Sciatic nerve (tissue), 2 donors: Measurements from ENCODE around the gene CDK5RAP1. TPM values are rescaled to one million over a fixed set of nuclear protein-coding genes. Genes with fewer than 3 reads are reported as not detected.
A peak's percentile ranks its signal among the peaks of the same experiment; 100 is the strongest.
"Not testable (repeated sequence)": the region's sequence is repeated elsewhere in the genome, so short reads cannot be mapped to it uniquely, and the experiment has no call there.

Experiments
- ATAC-seq: fragments of 200-7000 bp; cut with Tn5 transposase; one replicate; pipeline ENCODE4 v1.9.1; 2020; ENCODE audit warnings: mild to moderate bottlenecking, moderate library complexity
- DNase-seq: peaks from one replicate; pipeline ENCODE4 v3.0.0-alpha.2; 2020; ENCODE audit warnings: low spot score
- intact Hi-C: fragments of 100-400 bp; cut with DNase I; formaldehyde crosslinking; loops from one replicate; pipeline ENCODE4 v1.14.2; 2022
- total RNA-seq: library from RNA; stranded (reverse); fragmentation: NEBNext Ultra II Directional; extraction: Animal tissue kit (Norgen Biotek cat#: 25700); gene quantifications from one replicate; pipeline ENCODE4 v1.2.1, GENCODE V29; 2021
- donor health status: DM: no; HTN: no; CAD: no.
- donor health status: DM: no; HTN: no; CAD: no.

Gene CDK5RAP1
- total RNA-seq, 1 donor from 2014 or later = 27.4 TPM

DNA sequence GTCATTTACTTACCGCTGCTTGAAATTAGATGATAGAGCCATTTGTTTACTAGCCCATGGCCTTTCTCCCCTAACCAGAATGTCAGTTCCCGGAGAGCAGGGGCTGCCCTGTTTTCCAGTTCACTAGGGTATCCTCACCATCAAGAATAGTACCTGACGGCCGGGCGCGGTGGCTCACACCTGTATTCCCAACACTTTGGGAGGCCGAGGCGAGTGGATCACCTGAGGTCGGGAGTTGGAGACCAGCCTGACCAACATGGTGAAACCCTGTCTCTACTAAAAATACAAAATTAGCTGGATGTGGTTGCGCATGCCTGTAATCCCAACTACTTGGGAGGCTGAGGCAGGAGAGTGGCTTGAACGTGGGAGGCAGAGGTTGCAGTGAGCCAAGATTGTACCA lies 22.6 kb upstream of the CDK5RAP1 start:
- ATAC-seq, DNase-seq, intact Hi-C loops: not testable (repeated sequence)

DNA sequence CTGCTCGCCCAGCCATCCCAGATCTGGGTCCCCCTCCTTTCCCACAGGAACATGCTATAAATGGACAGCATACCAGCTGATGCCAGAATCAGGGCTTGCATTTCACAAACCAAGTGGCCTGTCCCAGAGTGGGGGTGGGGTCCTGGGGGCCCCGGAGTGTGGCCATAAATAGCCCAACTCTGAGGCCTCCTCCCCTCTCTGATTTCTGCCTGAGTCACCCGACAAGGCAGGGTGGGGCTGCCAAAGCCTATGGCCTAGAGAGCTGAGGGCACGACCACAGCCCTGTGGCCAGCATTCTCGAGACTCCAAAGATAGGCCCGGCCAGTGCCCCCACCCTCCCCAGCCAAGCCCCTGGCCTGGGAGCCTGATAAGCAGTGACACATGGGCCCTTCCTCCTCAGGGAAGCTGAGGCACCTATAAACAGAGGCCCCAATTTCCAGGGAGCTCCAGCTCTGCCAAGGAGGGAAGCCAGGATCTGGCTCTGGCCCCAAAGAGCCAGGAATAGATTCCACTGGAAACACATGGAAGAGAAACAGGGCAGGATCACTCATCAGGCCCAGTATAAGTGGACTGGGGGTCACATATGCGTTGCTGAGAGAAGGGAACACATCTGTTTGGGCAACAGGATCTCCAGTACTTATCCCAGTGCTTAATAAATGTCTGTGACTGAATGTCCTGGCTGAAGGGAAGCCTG lies 22.0 kb upstream of the CDK5RAP1 start:
- intact Hi-C loops = no loop called here
- ATAC-seq = peak; percentile 82
- no peak for DNase-seq

DNA sequence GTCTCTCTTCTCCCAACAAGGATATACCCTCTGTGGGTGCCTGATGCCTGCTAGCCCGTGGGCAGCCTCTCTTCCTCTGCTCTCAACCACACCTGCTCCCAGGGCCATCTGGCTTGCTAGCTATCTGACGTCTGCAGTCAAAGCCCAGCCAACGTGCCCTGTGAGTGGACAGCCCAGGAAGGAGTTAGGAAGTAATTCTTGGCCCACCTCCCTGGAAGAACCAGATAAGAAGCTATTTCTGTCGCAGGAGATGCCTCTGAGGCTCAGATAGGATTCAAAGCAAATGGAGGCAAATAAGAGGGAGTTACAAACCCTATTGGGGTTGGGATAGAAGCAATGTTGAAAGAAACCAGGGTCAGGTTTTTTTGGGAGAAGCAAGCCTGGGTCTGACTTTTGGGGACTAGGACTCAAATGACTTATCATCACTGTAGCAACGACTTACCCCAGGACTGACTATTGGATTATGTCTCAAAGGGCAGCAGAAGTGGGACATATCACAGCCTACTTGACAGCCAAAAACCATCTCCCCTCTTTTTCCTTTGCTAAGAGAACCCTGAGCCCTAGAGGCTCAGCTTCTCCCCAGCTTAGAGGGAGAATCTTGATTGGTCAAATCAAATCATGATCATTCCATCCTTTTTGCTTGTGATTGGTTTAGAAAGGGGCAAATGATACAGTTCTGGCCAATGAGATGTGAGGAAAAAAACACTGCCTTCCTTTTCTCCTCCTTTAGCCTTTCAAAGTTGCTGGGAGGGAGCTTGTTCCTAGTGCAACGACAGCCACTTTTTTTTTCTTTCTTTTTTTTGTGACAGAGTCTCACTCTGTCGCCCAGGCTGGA lies 18.0 kb upstream of the CDK5RAP1 start:
- no peak for DNase-seq
- intact Hi-C loops = no loop called here
- no peak for ATAC-seq

DNA sequence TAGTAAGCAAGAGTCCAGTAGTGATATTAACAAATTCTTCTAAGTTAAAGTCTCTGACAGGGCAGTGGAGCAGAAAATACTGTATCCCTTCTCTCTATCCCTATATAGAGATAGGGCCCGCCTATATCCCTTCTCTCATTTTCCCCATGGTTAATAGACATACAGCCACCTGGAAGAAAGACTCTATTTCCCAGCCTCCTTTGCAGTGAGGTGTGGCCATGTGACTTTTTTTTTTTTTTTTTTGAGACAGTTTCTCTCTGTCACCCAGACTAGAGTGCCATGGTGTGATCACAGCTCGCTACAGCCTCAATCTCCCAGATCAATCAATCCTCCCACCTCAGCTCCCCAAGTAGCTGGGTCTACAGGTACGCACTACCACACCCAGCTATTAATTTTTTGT lies 16.7 kb upstream of the CDK5RAP1 start:
- intact Hi-C loops = no loop called here
- ATAC-seq = no peak
- no peak for DNase-seq

DNA sequence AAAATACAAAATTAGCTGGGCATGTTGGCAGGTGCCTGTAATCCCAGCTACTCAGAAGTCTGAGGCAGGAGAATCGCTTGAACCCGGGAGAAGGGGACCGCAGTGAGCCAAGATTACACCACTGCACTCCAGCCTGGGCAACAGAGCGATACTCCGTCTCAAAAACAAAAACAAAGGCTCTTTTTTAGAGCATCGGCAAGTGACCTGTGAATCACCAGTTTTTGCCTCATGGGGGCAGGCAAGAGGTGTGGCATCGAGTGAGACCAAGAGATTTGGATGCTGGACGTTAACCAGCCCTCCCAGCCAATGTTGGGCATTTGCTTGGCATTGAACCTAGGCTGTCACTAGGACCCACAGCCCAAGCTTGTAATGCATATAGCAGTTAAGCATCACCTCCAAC lies 14.6 kb upstream of the CDK5RAP1 start:
- ATAC-seq (peak; percentile 65), DNase-seq (no peak)
- intact Hi-C loops = no loop called here

DNA sequence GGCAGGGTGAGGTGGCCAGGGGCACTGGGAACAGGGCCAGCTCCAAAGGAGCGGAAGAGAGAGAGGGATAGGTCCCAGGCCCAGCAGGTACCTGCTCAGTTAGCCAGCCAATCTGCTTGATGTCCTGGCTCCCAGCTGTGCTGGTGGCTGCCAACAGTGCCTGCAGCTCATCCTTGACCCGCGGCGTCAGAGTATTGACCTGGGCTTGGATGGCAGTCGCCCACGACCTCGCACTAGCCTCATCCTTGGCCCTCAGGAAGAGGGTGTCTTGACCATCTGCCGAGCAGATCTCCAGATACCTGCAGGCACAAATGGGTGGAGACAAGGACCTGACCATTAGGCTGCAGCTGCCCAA lies 11.1 kb upstream of the CDK5RAP1 start:
- ATAC-seq (no peak), DNase-seq (no peak)
- intact Hi-C loops = no loop called here

DNA sequence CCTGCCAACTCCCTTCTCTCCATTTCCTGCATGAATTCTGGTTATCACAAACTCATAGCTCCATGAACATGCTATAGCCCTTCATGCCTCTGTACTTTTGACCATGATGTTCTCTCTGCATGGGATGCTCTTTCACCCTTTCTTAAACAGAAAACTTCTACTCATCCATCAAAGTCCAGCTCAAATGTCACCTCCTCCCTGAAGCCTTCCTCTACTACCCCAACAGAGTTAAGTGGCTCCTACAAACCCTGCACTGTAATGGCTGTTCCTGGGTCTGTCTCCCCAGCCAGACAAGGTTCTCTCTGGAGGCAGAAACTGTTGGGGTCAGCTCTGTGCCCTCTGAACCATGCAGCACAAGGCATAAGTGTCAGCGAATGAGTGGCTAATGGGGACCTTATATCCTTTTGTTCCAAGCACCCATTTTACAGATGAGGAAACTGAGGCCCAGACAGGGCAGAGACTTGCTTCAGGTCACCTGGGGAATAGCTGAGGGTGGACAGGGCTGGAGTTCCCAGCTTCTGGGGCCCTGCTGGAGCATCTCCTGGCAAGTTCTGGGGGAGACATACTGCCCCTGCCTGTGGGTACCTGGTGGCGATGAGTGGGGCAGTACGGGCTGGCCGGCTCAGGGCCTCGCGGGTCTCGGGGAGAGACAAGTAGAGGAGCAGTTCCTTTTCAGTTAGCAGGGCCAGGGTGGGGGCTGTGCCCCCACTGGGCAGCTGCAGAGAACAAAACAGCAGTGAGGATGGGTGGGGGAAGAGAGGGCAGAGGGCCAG lies 10.6 kb upstream of the CDK5RAP1 start:
- DNase-seq (no peak), ATAC-seq (no peak)
- intact Hi-C loops = no loop called here

DNA sequence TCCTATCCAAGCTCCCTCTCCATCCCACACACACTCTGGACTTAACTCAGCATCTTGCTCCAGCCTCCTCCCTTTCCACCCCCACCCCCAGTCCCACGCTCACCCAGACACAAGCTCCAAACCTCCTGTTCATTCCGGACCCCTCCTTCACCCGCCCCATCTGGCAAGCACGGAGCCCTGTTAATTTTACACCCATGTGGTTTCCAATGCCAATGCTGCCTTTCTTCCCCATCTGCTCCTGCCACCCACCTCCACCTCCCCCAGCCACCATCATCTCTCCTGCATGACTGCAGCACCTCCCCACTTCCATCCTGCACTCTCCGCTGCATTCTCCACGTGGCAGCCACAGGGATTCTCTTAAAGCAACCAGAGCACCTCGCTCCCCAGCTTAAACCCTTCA lies 9.9 kb upstream of the CDK5RAP1 start:
- intact Hi-C loops = no loop called here

DNA sequence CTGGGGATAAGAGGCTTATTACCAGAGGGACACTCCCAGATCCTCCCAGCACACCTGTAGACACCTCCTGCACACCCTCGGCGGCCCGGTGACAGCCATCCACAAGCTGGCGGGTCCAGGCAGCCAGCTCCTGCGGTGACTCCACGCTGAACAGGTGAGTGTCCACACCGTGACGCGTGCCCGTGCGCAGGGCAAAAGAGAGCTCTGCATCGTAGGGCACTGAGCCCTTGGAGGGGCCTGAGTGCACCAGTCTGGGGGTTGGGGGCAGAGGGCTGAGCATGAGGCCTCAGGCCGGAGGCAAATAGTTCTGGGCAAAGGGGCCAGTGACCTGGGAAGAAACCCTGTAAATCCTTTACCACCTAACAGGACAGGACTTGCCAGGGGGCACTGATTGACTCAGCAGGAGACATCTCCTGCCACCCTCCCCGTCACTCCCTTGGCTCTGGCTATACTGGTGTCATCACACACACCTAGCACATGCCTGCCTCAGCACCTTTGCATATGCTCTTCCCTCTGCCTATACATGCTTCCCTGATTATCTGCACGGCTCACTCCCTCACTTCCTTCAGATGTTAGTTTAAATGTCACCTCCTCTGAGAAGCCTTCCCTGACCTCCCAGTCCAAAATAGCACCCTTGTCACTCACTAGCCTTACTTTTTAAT lies 8.9 kb upstream of the CDK5RAP1 start:
- DNase-seq = no peak
- peak; percentile 29 for ATAC-seq
- intact Hi-C loops = no loop called here

More for the DNA sequence above, 9.9 kb upstream of the CDK5RAP1 start:
- DNase-seq (no peak), ATAC-seq (no peak)

DNA sequence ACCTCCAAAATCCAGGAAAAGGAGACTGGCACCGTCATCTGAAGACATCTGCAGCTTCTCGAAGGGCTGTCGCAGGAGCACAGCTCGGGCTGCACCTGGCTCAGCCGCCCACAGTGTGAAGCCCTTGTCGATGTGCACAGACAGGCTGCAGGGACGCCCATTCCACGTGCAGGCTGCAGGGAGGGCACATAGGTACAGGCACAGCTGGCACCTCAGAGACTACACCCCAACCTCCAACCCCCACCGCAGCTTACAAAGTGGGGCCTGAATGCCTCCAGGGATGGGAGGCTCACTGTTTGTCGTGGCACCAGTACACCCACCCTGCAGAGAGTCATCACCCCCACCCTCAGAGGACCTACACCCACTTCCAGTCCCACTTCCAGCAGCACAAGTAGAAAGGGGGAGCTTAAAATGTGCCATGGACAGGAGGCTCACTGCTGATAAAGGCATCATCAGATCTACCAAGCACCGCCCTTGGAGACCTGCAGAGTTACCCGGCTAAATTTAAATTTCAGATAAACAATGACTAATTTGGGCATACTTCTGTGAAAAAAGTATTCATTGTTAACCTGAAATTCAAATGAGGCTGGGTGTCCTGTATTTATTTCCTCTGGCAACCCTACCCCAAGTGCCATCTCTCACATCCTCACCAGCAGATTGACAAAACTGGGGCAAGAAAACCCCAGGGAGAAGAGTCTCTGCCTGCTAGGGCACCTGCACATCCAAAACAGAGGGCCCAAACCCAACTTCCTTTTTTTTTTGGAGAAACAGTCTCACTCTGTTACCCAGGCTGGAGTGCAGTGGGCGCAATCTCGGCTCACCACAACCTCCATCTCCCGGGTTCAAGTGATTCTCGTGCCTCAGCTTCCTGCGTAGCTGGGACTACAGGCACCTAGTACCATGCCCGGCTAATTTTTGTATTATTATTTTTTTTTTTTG lies 7.7 kb upstream of the CDK5RAP1 start:
- no peak for ATAC-seq
- DNase-seq = no peak
- intact Hi-C loops = no loop called here

DNA sequence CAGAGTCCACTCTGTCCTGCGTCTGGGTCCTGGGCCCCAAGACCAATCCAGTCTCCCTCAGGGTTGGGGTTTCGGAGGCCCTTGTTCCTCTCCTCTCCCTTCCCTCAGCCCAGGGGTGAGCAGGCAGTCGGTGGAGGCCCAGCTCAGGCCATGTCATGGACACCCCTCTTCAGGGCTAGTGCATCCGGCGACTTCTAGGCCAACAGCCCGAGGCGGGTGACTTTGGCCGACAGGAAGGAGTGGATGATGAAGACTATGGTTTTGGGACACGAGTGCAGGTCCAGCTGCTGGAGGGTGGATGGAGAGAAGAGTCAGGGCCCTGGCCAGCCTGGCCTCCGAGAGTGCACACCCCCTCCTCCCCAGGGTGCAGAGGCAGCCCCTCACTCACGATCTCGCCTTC lies 7.0 kb upstream of the CDK5RAP1 start:
- intact Hi-C loops = no loop called here
- ATAC-seq (no peak), DNase-seq (no peak)

DNA sequence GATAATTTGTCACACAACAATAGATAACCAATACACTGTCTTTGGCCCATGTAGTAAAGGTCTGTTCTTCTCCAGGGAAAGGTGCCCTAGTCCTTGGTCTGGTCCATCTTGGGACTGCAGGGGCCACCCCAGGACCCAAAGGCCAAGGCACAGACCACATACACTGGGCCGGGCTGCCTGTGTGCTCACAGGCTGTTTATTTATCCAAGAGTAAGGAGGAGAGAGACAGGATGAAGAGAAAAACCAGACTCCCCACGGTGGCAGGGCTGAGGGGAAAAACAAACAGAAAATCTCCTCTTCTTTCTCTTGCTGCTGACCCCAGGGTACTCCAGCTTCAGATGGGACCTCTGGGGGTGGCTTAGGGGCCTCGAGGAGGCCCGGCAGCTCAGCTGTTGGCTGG lies 6.5 kb upstream of the CDK5RAP1 start:
- intact Hi-C loops = no loop called here
- ATAC-seq (no peak), DNase-seq (no peak)

DNA sequence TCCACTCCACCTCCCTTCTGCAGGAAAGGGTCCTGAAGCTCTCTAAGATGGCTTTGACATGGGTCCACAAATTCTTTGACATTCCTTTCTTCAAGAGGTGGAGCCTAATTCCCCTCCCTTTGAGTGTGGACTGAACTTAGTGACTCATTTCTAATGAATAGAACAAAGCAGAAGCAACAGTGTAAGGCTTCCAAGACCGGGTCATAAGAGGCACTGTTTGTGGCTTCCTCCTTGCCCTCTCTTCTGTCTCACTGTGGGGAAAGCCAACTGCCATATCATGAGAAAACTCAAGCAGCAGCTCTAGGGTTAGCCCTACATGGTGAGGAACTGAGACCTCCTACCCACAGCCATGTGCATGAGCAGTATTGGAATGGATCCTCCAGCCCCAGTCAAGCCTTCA lies 5.9 kb upstream of the CDK5RAP1 start:
- intact Hi-C loops = no loop called here
- DNase-seq = no peak
- ATAC-seq = no peak

DNA sequence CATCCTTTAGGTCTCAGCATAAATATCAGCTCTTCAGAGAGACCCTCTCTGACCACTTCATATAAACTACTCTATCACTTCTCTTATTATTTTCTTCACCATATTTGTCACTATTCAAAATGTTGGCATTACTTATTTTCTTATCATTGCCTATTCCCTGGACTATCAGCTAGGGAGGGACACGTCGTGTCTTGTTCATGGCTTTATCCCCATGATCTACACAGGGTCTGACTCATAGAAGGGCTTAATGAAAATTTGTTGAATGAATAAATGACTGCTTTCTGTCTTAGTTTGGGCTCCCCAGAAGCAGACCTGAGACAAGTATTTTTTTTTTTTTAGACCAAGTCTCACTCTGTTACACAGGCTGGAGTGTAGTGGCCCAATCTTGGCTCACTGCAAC lies 3.0 kb upstream of the CDK5RAP1 start:
- DNase-seq = no peak
- intact Hi-C loops = no loop called here
- no peak for ATAC-seq

DNA sequence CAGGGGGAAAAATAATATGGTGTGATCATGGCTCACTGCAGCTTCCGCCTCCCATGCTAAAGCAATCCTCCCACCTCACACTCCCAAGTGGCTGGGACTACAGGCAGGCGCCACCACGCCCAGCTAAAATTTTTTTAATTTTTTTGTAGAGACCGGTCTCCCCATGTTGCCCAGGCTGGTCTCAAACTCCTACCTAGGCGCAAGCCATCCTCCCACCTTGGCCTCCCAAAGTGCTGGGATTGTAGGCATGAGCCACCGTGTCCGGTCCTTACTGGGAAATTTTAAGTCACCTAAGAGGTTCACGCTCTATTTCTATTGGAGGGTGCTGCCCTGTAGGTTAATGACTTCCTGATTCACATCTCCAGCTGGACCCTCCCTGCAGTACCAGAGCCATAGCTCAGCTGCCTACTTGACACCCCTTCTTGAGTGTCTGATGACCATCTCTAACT lies 626 bp upstream of the CDK5RAP1 start:
- ATAC-seq = peak; percentile 49
- intact Hi-C loops = no loop called here

DNA sequence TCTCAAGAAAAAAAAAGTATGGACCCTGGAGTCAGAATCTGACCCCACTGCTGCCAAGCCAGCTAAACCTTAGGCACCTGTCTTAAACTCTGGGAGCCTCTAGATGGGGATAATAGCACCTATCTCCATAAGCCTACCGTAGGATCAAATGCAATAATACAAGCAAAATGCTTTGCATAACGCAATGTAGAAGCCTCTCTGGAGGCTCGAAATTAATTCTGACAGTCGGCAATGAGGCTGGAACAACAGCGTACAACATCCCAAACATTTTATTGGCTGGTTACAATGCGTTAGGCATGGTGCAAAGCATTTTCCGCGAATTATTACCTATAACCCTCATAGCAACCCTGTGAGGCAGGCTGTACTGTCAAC lies 521 bp downstream of the CDK5RAP1 start:
- ATAC-seq = no peak
- intact Hi-C loops = no loop called here
- no peak for DNase-seq

More for the DNA sequence above, 626 bp upstream of the CDK5RAP1 start:
- no peak for DNase-seq

DNA sequence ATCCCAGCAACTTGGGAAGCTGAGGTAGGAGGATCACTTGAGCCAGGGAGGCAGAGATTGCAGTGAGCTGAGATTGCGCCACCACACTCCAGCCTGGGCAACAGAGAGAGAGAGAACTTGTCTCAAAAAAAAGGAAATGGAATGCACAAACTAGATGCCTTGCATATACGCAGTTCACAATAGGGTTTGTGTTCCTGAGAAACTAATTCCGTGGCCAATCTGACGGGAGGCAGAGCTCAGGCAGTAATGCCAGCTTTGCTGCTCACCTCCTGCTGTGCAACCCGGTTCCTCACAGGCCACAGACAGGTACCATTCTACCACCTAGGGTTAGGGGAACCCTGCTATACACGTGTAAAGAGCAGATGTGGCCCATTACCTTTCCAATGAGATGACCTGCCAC lies 1.4 kb downstream of the CDK5RAP1 start:
- intact Hi-C loops = no loop called here
- ATAC-seq = no peak
- DNase-seq = no peak

DNA sequence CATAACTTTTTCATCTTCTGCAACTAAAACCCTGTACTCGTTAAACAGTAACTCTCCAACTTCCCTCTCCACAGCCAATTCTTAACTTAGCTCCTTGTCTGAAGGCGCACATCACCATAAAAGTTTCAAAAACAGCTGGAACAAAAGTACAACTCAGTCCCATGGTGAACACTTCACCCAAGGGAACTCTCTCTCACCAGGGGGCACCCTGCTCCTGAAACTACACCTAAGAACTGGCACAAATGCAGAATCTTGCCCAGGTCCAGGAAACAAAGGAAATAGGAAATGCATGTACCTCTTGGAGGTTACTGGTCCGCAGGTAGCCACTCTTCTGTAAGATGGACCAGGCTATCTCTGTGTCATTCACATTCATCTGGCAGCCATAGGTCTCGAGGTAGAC lies 6.6 kb downstream of the CDK5RAP1 start:
- intact Hi-C loops = no loop called here
- no peak for ATAC-seq
- no peak for DNase-seq
